Effector CD8-positive, alpha-beta T cell (primary cell): ENCODE data around the gene TEX11.
"Not testable (repeated sequence)": the region's sequence is repeated elsewhere in the genome, so short reads cannot be mapped to it uniquely, and the experiment has no call there.

Experiments used
- DNase-seq: peaks from one replicate; lab custom pipeline; 2025; lab: John Stamatoyannopoulos, UW

The TEX11 gene

DNA sequence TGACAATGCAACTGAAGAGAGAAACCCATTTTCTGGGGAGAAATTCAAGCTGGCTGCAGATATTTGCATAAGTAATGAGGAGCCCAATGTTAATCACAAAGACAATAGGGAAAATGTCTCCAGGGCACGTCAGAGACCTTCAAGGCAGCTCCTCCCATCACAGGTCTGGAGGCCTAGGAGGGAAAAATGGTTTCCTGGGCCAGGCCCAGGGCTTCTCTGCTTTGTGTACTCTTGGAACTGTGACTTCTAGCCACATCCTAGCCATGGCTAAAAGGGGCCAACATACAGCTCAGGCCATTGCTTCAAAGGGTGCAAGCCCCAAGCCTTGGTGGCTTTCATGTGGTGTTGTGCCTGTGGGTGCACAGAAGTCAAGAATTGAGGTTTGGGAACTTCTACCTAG is 321.4 kb downstream of the TEX11 start:
- DNase-seq: not testable (repeated sequence)

DNA sequence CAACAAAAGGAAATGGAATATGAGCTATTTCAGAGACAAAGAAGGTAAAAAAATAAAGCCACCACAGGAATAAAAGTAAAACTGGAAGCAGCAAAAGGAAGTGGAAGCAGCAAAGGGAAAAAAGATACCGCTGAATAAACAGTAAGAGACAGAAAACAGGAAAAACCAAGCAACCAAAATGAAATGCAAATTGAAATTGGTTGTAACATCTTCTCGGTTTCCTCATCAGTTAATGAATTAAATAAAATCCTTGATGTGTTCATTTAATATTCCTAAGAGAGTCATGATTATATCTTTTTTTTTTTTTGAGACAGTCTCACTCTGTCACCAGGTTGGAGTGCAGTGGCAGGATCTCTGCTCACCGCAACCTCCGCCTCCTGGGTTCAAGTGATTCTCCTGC is 331.1 kb downstream of the TEX11 start:
- DNase-seq: no peak

DNA sequence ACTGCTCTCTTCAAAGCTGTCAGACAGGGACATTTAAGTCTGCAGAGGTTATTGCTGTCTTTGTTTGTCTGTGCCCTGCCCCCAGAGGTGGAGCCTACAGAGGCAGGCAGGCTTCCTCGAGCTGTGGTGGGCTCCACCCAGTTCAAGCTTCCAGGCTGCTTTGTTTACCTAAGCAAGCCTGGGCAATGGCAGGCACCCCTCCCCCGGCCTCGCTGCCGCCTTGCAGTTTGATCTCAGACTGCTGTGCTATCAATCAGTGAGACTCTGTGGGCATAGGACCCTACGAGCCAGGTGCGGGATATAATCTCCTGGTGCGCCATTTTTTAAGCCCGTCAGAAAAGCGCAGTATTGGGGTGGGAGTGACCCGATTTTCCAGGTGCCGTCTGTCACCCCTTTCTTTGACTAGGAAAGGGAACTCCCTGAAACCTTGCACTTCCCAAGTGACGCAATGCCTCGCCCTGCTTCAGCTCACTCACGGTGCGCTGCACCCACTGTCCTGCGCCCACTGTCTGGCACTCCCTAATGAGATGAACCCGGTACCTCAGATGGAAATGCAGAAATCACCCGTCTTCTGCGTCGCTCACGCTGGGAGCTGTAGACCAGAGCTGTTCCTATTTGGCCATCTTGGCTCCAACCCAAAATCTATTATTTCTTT is 338.5 kb downstream of the TEX11 start:
- not testable (repeated sequence) for DNase-seq

DNA sequence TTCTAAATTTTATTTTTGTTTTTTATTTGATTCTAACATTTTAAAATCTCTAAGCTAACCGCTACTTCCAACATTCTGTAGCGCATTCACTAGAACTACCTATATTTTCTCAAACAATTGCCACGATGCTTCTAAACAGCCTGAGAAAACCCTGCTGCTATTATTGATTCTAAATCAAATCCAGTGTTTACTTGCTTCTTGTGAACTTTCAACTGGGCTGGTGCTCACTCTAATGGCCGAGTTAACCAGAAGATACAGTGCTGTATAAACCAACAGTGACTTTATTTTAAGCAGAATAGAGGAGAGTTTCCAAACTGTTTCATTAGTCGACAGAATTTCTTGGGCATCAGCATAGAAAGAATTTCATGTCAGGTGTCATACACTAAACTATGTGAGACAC is 353.6 kb downstream of the TEX11 start:
- no peak for DNase-seq

DNA sequence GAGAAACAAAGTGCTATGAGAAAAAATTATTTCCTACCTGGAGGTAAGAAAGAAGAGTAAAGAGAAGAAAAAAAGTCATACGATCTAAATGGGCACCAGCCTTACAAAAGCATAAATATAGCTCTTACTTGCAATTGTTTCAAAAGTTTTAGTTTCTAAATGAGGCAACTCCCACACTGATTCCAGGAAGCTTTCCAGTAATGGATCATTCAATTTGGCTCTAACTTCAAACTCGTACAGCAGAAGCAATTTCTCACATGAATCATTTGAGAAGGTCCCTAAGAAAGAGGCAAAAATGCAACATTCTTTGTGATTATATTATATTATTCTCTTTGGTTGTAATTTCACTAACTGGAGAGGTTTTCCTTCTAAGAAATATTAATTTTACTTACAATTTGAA is 354.0 kb downstream of the TEX11 start:
- no peak for DNase-seq

DNA sequence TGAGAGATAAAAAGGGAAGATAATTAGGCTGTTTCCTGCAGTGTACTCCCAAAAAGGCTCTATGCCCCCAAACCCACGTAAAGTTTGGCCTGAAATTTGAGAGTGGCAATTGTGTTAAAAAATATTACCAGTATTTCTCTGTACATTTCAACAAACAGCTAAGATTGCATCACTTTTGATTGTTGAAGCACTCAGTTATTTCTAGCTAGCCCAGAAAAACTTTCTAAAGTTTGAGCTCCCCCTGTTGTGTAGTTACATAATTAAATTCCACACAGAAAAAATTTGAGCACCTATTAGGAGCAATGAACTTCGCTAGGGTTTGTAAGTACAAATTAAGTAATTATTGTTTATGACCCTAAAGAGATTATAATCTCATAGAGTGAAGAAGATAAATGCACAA is 354.4 kb downstream of the TEX11 start:
- no peak for DNase-seq

DNA sequence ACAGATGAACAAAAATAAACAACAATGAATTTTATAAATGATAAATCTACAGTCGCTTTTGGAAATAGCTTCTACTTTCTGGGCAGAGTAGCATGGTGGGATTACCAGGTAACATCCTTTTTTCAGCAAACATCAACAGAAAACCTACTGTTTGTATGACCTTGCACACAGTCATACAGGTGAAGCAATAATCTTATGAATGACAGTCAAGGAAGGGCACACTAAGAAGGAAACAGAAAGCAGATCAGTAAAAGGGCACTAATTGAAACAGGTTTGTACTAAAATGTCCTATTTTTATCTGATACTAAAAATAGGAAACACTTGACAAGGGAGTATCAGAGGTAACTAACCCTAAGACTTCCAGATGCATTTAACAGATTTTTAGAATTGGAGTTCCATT is 355.0 kb downstream of the TEX11 start:
- DNase-seq: no peak

DNA sequence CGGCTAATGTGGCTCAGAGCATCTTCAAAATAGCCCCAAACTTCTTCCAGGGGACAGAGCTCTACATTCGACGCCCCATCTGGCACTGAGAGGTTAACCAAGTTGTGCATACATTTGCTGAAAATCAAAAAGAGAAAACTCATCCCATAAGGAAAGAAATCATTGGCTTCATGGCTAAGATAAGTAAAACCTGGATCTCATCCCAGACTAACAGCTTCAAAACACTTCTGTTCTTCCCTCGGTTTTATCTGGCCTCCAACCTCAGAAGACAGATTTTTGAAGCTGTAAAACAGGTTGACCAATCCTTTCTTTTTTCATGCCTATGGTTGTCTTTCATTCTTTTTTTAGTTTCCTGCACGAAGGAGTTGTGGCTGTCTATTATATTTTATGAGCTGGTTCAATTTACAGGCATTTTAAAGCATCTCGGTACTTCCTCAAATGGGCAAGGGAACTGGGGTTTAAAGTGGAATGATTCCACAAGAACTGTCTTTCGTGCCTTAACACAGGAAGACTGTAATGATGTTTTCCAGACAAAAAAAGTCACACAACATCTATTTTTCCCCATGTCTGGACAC is 356.3 kb downstream of the TEX11 start:
- no peak for DNase-seq

DNA sequence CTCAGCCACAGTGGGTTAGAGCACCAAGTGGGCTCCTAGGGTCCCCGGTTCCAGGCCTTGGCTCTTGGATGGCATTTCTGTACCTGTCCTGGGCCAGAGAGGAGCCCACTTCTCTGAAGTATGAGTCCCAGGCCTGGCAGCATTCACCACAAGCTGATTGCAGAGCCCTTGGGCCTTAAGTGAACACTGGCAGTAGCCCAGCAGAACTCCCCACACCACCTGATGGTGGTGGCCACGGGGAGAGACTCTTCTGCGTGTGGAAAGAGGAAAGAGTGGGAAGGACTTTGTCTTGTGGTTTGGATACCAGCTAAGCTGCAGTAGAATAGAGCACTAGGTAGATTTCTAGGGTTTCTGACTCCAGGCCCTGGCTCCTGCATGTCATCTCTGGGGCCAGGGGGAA is 359.1 kb downstream of the TEX11 start:
- no peak for DNase-seq

DNA sequence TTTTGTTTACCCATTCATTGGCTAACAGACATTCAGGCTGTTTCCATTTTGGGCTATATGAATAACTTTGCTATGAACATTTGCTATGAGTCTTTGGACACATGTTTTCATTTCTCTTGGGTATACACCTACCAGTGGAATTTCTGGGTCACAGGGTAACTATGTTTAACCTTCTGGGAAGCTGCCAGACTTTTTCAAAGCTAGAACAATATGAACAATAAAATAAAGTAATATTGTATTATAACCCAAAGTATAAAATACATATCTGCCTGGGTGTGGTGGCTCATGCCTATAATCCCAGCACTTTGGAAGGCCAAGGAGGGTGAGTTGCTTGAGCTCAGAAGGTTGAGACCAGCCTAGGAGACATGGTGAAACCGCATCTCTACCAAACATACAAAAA is 373.3 kb downstream of the TEX11 start:
- DNase-seq: no peak

DNA sequence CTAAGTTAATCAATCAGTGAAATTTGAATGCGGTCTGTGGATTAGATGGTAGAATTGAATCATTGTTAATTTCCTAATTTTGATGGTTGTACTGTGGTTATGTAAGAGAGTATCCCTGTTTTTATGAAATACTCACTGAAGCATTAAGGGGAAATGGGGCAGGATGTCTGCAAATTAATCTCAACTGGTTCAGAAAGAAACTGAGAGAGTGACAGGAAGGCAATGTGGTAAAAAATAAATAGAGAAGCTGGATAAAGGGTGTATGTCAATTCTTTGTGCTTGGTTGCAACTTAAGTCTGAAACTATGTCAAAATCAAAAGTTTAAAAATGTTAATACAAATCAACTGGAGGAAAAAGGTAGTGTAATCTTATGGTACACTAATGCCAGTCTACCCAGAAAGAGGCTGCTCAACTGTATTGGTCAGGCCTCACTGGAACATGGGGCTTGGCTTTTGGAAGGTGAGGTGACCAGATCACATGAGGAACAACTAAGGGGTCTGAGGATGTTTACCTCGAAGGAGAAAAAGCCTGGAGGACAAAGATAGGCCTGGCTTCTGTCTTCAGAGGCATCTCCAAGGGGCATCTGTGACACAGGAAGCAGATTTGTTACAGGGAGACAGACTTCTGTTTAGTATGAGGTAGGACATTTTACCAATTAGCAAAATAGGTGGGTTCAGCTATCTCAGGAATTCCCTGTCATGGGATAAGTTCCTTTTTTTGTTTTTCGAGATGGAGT is 380.7 kb downstream of the TEX11 start:
- DNase-seq: no peak

DNA sequence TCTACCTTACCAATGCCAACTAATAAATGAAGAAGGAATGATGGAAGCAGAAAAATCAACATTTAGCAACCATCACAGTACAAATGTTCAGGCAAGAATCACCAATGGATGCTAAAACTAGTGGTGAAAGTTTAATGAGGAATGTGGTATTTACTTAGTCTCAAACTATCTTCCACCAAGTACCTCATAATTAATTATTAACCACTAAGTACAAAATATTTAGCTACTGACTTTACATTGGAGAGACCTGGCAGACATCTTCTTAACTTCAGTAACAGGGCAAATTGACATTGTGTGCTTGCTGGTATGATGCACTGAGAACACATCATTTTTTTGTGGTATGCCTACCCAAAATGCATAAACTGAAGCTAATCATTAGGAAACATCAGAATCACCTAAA is 381.5 kb downstream of the TEX11 start:
- no peak for DNase-seq

DNA sequence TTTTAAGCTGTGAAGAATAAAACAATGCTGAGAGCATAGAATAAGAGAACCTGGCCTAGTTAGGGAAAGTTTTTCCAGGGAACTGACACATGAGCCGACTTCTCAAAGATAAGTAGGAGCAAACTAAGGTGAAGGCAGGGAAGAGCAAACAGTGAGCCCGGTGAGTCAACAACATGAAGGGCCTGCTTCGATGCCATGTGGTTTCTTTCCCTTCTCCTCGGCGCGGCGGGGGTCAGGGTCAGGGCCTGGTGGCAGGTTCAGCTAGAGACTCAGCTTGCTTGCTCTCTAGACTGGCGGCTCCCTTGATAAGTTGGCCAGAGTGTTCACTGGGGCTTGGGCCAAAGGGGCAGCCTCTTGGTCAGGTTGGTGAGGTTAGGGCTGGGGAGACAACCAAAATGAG is 382.8 kb downstream of the TEX11 start:
- DNase-seq: no peak

DNA sequence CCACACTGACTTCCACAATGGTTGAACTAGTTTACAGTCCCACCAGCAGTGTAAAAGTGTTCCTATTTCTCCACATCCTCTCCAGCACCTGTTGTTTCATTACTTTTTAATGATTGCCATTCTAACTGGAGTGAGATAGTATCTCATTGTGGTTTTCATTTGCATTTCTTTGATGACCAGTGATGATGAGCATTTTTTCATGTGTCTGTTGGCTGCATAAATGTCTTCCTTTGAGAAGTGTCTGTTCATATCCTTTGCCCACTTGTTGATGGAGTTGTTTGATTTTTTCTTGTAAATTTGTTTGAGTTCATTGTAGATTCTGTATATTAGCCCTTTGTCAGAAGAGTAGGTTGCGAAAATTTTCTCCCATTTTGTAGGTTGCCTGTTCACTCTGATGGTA is 392.8 kb downstream of the TEX11 start:
- not testable (repeated sequence) for DNase-seq

DNA sequence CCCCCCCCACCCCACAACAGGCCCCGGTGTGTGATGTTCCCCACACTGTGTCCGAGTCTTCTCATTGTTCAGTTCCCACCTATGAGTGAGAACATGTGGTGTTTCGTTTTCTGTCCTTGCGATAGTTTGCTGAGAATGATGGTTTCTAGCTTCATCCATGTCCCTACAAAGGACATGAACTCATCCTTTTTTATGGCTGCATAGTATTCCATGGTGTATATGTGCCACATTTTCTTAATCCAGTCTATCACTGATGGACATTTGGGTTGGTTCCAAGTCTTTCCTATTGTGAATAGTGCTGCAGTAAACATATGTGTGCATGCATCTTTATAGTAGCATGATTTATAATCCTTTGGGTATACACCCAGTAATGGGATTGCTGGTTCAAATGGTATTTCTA is 393.2 kb downstream of the TEX11 start:
- DNase-seq: not testable (repeated sequence)

DNA sequence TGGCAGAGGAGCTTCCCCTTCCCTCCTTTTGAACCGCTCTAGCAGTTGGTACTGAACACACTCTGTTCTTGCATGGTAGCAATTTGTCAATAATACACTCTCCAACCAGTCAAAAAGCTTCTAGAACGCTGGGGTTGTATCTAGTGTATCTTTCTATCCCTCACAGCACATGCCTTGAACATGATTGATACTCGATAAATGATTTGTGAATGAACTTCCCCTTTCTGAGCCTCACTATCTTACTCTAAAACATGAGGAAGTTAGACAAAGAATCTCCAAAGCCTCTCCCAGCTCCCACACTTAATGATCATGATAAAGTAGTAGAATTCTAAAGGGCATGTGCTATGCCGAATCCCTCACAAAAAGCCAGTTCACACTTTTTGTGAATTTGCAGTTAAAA is 399.4 kb downstream of the TEX11 start:
- DNase-seq: no peak

DNA sequence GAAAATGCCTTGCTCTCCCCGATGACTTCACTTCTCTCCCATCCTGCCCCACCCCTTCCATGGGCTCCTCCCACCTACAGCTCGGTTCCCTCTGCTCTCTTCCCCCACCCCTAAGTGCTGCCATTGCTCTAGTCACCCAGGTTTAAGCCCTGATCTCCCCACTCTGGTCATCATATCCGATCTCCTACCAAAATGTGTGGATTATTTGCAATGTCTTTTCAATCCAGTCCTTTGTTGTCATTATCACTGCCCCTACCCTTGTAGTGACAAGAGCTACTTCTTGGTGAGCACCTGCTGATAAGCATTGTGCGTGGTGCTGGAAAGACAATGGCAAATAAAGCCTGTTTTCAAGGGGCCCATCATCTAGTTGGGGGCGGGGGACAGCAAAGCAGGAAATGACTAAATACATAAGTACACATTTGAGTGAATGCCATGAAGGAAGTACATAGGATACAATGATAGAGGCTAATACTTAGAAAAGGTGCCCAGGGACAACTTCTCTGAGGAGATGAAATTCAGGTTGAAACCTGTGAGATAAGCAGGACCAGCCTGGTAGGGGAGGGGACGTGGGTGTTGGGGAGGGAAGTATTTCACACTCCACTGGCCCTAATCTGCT is 400.1 kb downstream of the TEX11 start:
- DNase-seq: no peak

DNA sequence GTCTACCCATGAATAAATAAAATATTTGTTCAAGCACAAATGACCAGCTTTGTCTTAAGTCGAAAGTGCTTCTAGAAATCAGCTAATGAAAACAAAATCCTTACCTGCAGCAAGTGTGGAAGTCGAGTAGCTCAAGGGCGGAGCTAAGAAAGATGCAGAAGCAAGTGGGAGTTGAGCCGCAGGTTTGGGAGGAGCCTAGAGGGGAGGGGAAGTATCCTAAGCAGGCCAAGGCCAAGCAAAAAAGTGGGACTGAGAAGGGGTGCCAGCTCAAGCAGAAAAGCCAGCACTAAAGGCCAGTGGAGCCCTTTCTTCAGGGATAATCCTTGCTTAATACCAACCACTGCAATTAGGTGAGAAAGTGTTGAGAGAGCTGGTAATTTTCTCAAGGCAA is 403.1 kb downstream of the TEX11 start:
- DNase-seq: no peak

DNA sequence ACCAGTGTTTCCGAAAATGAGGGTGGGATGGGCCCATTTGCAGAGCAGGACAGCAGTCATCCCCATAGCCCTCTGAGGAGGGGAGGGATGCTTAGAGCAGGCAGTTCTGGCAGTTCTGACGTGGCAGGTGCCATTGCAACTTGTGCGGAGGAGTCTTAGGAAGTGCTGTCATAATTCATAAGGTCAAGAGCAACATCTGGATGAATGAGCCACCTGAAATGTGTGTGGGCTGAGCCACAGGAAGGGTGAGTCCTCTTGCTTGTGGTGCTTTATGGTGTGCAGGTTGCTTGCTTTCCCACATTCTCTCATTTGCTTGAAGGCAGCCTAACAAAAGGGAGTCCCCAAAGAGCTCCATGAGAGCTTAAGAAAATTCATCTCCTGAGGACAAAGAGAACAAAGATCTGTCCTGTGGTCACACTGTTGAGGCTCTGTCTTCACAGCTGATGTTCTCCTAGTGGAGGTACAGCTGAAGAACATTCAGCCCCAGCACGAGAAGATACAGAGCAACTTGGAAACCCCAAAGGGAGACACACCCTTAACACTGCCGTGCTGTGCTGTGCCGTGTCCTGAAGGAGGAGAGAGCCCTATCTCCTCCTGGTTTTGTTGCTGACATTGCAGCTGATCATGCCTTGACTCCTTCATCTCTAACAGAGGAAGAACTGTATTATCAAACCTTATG is 403.6 kb downstream of the TEX11 start:
- DNase-seq: no peak

DNA sequence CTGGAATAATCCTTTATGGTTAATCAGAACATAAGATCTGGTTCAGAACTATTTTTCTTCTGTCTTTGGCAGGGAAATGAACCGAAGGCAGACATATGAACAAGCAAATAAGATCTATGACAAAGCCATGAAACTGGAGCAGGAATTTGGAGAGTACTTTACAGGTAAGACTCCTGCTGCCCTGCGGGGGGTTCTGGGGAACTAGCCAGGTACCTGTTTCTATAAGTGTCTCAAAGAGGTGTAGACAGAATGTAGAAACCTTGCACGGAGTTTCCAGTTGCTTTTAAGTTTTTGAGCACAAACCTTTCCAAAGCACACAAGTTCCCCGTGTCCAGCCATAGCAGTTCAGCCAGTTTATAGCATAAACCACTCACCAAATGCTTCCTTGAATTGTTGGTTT is 407.7 kb downstream of the TEX11 start:
- no peak for DNase-seq

DNA sequence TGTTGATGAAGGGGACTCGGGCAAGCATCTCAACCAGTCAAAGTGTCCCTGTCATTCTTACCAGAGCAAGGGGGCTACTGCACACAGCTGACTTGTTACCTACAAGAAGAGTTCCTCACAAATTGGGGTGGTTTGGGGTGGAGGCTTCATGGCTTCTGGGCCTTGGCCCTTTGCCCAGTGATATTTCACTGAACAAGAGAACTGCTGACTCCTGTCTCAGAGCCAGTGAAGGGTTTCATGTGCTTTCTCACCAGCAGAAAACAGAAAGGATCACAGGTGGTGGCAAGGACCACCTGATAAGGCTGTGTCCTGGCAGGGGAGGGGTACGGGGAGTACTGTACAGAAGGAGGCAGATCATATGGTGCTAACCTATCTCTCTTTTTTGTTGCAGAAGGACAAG is 410.4 kb downstream of the TEX11 start:
- DNase-seq: no peak

DNA sequence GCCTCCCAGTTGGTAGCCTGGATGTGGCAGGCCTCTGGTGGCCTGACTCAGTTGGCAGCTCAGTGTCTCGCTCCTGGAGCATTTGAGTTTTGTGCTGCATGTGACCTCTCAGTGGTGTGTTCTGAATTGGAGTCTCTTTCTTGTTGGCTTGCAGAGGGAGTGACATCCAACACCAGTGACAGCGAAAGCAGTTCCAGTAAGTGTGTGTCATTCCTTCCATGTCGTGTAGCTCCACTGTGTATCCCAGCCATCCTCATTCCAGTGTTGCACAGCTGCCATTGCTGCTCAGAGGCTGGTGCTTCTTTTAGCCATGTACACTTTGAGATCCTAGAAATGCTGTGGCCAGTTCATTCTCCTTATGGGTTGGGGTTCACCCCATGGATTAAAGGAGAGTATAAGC is 411.5 kb downstream of the TEX11 start:
- no peak for DNase-seq

DNA sequence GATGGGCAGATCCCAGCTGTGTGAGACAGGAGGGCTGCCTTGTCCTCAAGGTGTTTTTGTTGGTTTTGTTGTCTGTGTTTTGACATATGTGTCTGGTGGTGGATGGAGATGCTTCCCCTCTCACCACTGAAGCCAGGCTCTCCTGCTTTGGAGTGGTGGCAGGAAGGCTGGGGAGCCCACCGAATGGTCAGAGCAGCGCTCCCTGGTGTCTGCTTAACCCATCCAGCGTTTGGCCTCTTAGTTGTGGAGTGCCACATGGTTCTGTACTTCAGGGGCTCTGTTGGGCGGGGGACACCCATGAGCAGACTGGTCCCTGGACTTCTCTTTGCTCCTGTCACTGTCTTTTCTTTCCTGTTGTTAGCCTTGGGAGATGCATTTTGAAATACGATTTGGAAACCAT is 412.0 kb downstream of the TEX11 start:
- DNase-seq: no peak
